HL-60/S4 treated with phorbol 12-myristate 13-acetate at 8.2 ng/mL for 4 days and 3 days (cell line): ENCODE results near the gene ACAA2.
"Not testable (repeated sequence)": the region's sequence is repeated elsewhere in the genome, so short reads cannot be mapped to it uniquely, and the experiment has no call there.

ENCODE experiments used
- in situ Hi-C: fragments of 300-500 bp; cut with MboI; formaldehyde crosslinking; loops from 2 replicates; pipeline ENCODE4 v1.15.0; 2022; ENCODE audit warnings: low sequenced_read_pairs

Gene ACAA2

DNA sequence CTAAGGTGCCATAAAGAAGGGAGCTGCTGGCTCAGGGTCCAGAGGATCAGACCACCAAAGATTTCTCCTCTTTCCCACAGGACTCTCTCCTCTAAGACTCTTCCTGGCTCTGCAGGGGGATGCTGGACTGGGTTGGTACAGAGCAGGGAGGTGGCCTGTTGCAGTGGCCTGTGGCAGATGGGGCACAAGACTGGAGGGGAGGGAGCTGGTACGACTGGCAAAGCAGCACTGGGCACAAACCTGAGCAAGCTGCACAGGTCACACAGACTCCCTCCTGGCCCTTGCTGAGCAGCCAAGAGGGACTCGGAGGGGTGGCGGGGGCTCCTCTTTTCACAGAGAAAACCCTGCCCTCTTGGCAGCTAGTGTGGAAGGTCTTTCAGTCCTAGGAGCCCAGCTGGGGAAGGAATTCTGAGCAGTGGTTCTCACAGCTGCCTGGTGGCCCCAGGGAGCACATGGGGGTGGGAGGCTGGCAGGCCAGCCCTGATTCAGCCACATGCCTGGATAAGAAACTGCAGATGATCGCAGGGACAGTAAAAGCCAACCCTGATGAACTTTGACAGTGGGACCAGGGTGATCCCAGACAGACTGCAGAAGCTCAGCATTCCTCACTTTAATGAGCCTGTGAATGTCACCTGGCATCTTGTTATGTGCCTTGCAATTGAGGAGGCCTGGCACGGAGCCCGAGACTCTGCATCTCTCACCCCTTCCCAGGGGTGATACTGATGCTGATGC lies 32.5 kb upstream of the ACAA2 start:
- in situ Hi-C loops, result no loop called here

- in situ Hi-C loops, result no loop called here
These were observed 31.6 kb upstream of the ACAA2 start for GRCh38 chr18:49844903-49845302.

GRCh38 chr18:49843778-49844625 lies 30.7 kb upstream of the ACAA2 start:
- in situ Hi-C loops, result no loop called here

DNA sequence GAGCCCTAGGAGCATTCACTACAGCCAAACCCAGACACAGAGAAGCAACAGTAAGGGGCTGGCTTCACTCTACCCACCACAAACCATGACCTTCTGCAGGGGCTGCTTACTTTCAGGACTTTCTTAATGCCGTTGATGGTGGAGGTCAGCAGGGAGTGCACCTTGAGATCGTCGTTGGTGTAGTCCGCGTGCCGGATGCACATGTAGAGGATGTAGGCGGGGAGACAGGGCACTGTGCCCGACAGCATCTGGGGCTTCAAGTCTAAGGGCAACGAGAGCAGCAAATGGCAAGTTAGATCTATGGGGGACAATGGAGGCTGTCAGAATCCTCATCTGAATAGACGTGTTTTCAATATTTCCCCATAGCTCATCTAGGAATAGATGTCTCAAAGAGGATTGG lies 29.8 kb upstream of the ACAA2 start:
- in situ Hi-C loops, result no loop called here

DNA sequence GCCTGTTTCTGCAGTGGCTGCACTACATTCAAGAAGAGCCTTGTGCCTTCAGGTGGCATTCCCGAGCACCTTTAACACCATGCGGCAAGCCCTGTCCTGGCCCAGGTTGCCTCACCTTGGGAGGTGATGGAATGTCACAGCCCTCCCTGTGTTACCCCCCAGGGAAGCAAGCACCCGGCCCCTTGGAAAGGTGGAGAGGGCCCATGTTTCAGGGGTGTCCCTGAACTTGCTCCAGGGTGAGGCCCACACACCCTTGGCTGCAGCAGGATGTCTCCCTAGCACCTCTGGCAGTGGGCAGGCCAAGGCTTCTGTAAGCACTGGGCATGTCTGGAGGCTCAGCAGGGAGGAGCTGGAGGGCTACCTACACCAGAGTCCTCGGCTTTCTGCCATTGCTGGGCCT lies 29.3 kb upstream of the ACAA2 start:
- in situ Hi-C loops, result no loop called here

GRCh38 chr18:49841236-49842217 lies 28.2 kb upstream of the ACAA2 start:
- in situ Hi-C loops, result no loop called here

GRCh38 chr18:49839012-49839411 lies 25.7 kb upstream of the ACAA2 start:
- in situ Hi-C loops, result no loop called here

DNA sequence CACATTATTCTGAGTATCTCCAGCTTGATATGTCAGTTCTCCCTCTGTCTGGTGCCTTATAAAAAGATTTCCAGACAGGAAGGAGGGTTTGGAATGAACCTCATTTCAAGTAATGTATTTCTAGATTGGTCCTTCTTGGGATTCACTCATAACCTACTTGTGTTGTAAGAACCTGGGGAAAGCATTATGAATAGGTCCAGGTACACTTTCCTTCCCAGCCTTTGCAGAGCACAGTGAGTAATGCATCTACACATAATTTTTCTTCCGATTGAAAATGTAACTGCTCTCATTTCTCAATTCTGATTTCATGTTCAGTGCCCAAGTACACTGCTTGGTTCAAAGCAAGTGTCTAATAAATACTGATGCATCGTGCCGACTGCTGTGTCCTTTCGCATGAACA lies 25.0 kb upstream of the ACAA2 start:
- in situ Hi-C loops, result no loop called here

- in situ Hi-C loops, result no loop called here
These were observed 24.6 kb upstream of the ACAA2 start for GRCh38 chr18:49837889-49838288.

DNA sequence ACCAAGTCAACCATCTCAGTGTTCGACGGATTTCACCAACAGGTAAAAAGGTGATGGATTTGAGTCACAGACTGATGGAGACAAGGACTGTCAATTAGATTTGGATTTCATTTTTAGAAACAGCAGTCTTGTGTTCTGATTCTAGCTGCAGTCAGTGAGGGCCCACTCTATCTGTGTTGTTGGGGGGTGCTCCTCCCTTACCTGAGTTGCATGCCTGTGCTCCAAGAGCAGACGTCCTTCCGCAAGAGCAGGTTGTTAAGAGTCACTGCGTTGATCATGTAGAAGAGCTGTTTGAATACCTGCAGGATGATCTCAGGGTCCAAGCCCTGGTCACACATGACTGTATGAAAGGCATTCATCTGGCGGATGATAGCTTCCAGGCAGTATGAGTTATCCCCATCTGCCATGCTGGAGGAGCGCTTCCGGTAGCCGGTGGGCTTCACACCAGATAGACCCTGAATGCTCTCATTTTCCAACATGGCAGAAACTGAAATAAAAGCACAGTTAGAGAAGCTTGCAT lies 24.0 kb upstream of the ACAA2 start:
- in situ Hi-C loops, result not testable (repeated sequence)

DNA sequence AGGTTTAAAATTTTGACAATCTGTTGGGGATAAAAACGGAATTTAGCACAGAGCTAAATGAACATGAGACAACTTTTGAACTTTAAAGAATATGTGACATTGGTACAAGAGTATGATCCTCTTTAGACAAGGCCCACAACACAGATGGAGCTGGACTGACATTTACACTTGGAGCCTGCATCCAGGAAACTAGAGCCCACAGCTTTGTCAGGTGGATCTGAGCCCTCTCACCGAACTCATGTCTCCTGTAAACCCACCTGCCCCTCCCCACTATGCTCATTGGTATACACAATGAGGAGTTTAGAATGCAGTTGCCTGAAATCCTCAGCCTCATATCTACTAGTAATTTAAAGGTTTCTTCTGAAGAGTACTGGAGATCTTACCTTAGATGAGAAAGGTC lies 22.1 kb upstream of the ACAA2 start:
- in situ Hi-C loops, result no loop called here

- in situ Hi-C loops, result no loop called here
These were observed 20.9 kb upstream of the ACAA2 start for GRCh38 chr18:49834258-49834657.

- in situ Hi-C loops, result no loop called here
These were observed 20.5 kb upstream of the ACAA2 start for GRCh38 chr18:49833814-49834213.

DNA sequence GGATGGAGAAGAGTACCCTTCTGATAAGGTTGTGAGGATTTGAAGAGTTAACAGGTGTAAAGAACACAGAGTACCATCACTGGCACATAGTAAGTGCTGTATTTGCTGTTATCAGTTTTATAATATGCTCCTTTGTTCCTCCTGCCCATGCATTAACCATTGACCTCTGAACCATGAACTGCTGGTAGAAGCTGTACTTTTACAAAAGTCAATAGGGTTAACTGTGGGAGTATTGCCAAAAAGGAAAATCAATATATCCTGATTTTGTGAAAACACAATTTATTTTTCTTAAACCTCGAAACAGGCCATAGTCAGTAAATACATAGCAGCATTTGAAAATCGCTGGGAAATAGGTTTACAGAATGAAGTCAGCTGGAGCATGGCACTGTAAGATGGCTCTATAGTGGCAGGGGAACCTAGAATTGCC lies 18.9 kb upstream of the ACAA2 start:
- in situ Hi-C loops, result no loop called here

DNA sequence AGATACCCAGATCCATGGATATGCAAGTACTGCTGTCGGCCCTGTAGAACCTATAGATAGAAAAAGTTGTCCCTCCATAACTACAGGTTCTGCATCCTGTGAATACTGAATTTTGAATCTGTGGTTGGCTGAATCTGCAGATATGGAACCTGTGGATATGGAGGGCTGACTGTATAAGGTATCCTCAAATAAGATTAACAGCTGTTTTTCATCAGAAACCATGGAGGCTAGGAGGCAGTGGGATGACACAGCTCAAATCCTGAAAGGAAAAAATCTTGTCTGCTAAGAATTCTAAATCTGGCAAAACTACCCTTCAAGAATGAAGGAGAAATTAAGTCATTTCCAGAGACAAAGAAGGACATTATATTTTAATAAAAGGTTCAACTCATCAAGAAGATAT lies 14.7 kb upstream of the ACAA2 start:
- in situ Hi-C loops, result no loop called here

- in situ Hi-C loops, result no loop called here
These were observed 6.7 kb upstream of the ACAA2 start for GRCh38 chr18:49819823-49820671.

- in situ Hi-C loops, result no loop called here
These were observed 5.8 kb upstream of the ACAA2 start for GRCh38 chr18:49819071-49819662.

- in situ Hi-C loops, result no loop called here
These were observed 4.6 kb upstream of the ACAA2 start for GRCh38 chr18:49817947-49818346.

GRCh38 chr18:49815927-49816326 lies 2.6 kb upstream of the ACAA2 start:
- in situ Hi-C loops, result no loop called here

- in situ Hi-C loops, result no loop called here
These were observed 790 bp upstream of the ACAA2 start for GRCh38 chr18:49814147-49814499.
